Measurements from ENCODE around the gene ENTPD1. TPM values are rescaled to one million over a fixed set of nuclear protein-coding genes. Genes with fewer than 3 reads are reported as not detected.
A peak's percentile ranks its signal among the peaks of the same experiment; 100 is the strongest.

Gene ENTPD1
- total and polyA plus RNA-seq, 2 donors (not counting 1 experiment from before 2014, with no cell fraction given): 0.47 to 3.3 TPM

DNA sequence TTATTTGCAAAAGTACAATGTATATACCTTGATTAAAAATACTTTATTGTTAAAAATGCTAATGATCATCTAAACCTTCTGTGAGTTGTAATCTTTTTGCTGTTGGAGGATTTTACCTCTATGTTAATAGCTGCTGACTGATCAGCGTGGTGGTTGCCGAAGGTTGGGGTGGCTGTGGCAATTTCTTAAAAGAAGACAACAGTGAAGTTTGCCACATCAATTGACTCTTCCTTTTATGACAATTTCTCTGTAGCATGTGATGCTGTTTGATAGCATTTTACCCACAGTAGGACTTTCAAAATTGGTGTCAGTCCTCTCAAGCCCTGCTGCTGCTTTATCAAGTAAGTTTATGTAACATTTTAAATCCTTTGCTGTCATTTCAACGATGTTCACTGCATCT is 16.9 kb upstream of the ENTPD1 start:
- Histone ChIP-seq H3K9ac (ENCODE audit: insufficient read depth, low read length) (no peak overlapping the region), H2AFZ (ENCODE audit: low read length) (no peak overlapping the region), H3K36me3 (ENCODE audit: control insufficient read depth, insufficient read depth, low read length) (no peaks in the 10 kb centered on the region), H3K9me3 (ENCODE audit: control insufficient read depth, insufficient read depth, low read depth, low read length) (no peaks in the 10 kb centered on the region), H3K27ac (ENCODE audit: insufficient read depth, low read length) (no peak overlapping the region), H3K27me3 (ENCODE audit: control insufficient read depth, insufficient read depth, low read length) (no peaks in the 10 kb centered on the region), H3K4me3 (replicated peaks in 1 of 4; ENCODE audit: control extremely low read depth in 1 of 4, insufficient read depth in 1 of 4, low read depth in 3 of 4, low read length in 4 of 4) (no peak overlapping the region), H3K4me1 (ENCODE audit: control insufficient read depth, extremely low read depth, insufficient read depth, low read length) (no peaks in the 10 kb centered on the region), H3K4me2 (ENCODE audit: extremely low read depth, insufficient read depth, low read length) (no peak overlapping the region), H3K79me2 (ENCODE audit: control insufficient read depth, insufficient read depth, low read length) (no peaks in the 10 kb centered on the region), H4K20me1 (ENCODE audit: control insufficient read depth, extremely low read depth, insufficient read depth, low read length) (no peaks in the 10 kb centered on the region)
- DNase-seq (ENCODE audit: low read depth in 2 of 2): no peak
- TF ChIP-seq EZH2 (IDR thresholded peaks at IDR 0.05; ENCODE audit: low read length, missing control alignments): no peak
- TF ChIP-seq, protein P1, sequence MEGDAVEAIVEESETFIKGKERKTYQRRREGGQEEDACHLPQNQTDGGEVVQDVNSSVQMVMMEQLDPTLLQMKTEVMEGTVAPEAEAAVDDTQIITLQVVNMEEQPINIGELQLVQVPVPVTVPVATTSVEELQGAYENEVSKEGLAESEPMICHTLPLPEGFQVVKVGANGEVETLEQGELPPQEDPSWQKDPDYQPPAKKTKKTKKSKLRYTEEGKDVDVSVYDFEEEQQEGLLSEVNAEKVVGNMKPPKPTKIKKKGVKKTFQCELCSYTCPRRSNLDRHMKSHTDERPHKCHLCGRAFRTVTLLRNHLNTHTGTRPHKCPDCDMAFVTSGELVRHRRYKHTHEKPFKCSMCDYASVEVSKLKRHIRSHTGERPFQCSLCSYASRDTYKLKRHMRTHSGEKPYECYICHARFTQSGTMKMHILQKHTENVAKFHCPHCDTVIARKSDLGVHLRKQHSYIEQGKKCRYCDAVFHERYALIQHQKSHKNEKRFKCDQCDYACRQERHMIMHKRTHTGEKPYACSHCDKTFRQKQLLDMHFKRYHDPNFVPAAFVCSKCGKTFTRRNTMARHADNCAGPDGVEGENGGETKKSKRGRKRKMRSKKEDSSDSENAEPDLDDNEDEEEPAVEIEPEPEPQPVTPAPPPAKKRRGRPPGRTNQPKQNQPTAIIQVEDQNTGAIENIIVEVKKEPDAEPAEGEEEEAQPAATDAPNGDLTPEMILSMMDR (conservative IDR thresholded peaks at IDR 0.05 in 1 of 2, IDR thresholded peaks at IDR 0.05 in 1 of 2; ENCODE audit: low read depth in 1 of 2, low read length in 2 of 2): no peak

DNA sequence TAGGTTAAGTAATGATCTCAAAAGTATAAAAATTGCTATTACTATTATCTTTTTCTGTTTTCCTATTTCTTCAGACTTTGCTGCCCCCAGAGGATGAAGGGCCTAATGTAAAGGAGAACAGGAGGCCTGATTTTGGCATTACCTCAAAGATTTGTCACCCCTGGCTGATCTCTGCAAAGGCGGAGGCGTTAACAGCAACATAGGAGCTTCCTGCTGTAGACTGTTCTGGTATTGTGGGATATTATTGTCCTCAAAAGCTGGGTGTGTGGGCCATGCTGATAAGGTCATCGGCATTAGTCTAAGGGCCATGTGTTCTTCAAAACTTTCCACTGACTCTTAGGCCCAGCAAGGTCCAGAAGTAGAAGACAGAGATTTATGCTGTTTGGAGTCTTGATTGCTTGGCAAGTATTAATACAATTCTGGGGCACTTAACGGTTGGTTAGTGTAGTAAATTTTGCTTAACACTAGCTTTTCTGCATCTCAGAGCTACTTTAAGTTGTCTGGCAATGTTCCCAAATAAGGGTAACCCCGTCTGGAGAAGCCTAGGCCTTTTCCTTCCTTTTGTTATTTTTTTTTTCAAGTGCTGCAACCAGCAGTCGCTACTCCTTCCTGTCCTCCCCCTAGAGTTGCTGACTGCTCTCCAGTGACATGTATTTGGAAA is 14.0 kb upstream of the ENTPD1 start:
- Histone ChIP-seq H3K4me1 (ENCODE audit: control insufficient read depth, extremely low read depth, insufficient read depth, low read length) (no peaks in the 10 kb centered on the region), H3K9ac (ENCODE audit: insufficient read depth, low read length) (no peak overlapping the region), H3K4me3 (replicated peaks in 1 of 4; ENCODE audit: control extremely low read depth in 1 of 4, insufficient read depth in 1 of 4, low read depth in 3 of 4, low read length in 4 of 4) (no peak overlapping the region), H3K79me2 (ENCODE audit: control insufficient read depth, insufficient read depth, low read length) (no peaks in the 10 kb centered on the region), H3K4me2 (ENCODE audit: extremely low read depth, insufficient read depth, low read length) (no peak overlapping the region), H4K20me1 (ENCODE audit: control insufficient read depth, extremely low read depth, insufficient read depth, low read length) (no peaks in the 10 kb centered on the region), H3K9me3 (ENCODE audit: control insufficient read depth, insufficient read depth, low read depth, low read length) (no peaks in the 10 kb centered on the region), H3K27me3 (ENCODE audit: control insufficient read depth, insufficient read depth, low read length) (no peaks in the 10 kb centered on the region), H3K36me3 (ENCODE audit: control insufficient read depth, insufficient read depth, low read length) (no peaks in the 10 kb centered on the region), H3K27ac (ENCODE audit: insufficient read depth, low read length) (no peak overlapping the region), H2AFZ (ENCODE audit: low read length) (no peak overlapping the region)
- peak in 1 of 2 donors; percentile 77 for DNase-seq (ENCODE audit: low read depth in 2 of 2)
- TF ChIP-seq, protein P1 (conservative IDR thresholded peaks at IDR 0.05 in 1 of 2, IDR thresholded peaks at IDR 0.05 in 1 of 2; ENCODE audit: low read depth in 1 of 2, low read length in 2 of 2): no peak
- no peak for TF ChIP-seq EZH2 (IDR thresholded peaks at IDR 0.05; ENCODE audit: low read length, missing control alignments)

DNA sequence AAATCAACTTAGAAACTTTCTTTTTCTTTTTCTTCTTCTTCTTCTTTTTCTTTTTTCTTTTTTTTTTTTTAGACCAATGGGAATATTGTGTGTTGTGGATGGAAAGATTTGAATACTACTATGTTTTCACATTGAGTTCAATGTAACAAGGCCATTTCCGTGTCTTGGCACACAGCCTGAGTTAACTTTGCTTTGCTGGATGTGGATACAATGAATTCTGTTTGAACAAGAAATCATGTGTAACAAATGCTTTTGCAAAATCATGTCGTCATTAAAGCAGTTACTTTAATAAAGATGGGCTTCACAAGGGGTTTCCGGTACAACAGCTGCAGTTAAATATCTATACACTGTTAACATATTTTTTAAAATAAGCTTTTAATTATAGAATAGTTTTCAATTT is 13.5 kb upstream of the ENTPD1 start:
- Histone ChIP-seq H3K9me3 (ENCODE audit: control insufficient read depth, insufficient read depth, low read depth, low read length) (no peaks in the 10 kb centered on the region), H4K20me1 (ENCODE audit: control insufficient read depth, extremely low read depth, insufficient read depth, low read length) (no peaks in the 10 kb centered on the region), H3K27me3 (ENCODE audit: control insufficient read depth, insufficient read depth, low read length) (no peaks in the 10 kb centered on the region), H3K4me3 (replicated peaks in 1 of 4; ENCODE audit: control extremely low read depth in 1 of 4, insufficient read depth in 1 of 4, low read depth in 3 of 4, low read length in 4 of 4) (no peak overlapping the region), H2AFZ (ENCODE audit: low read length) (no peak overlapping the region), H3K4me1 (ENCODE audit: control insufficient read depth, extremely low read depth, insufficient read depth, low read length) (no peaks in the 10 kb centered on the region), H3K27ac (ENCODE audit: insufficient read depth, low read length) (no peak overlapping the region), H3K4me2 (ENCODE audit: extremely low read depth, insufficient read depth, low read length) (no peak overlapping the region), H3K79me2 (ENCODE audit: control insufficient read depth, insufficient read depth, low read length) (no peaks in the 10 kb centered on the region), H3K9ac (ENCODE audit: insufficient read depth, low read length) (no peak overlapping the region), H3K36me3 (ENCODE audit: control insufficient read depth, insufficient read depth, low read length) (no peaks in the 10 kb centered on the region)
- TF ChIP-seq, protein P1 (conservative IDR thresholded peaks at IDR 0.05 in 1 of 2, IDR thresholded peaks at IDR 0.05 in 1 of 2; ENCODE audit: low read depth in 1 of 2, low read length in 2 of 2): no peak
- TF ChIP-seq EZH2 (IDR thresholded peaks at IDR 0.05; ENCODE audit: low read length, missing control alignments): no peak
- peak; percentile 16 to 50 for DNase-seq (ENCODE audit: low read depth in 2 of 2)

Data from fibroblast of lung (primary cell).